NCI-H2081 (cell line): ENCODE measurements around the gene SUCNR1.
"Not testable (repeated sequence)": the region's sequence is repeated elsewhere in the genome, so short reads cannot be mapped to it uniquely, and the experiment has no call there.

Experiments used
- DNase-seq, 2 experiments: peaks; one replicate each; lab custom pipeline; 2025; lab: John Stamatoyannopoulos, UW

SUCNR1 gene

GRCh38 chr3:151873398-151873797 is at the start of gene SUCNR1:
SUCNR1 (plus strand) TSS chr3:151873643; CDS start chr3:151879893, 6,250 bp downstream.
- DNase-seq = no peak

GRCh38 chr3:151827816-151828215 is 45.6 kb upstream of the SUCNR1 start:
- no peak for DNase-seq

GRCh38 chr3:151835751-151836525 is 37.5 kb upstream of the SUCNR1 start:
- peak in 1 of 2 experiments; percentile 16 for DNase-seq

- no peak for DNase-seq
Measured at GRCh38 chr3:151837057-151837456, 36.4 kb upstream of the SUCNR1 start.

- peak; percentile 75 to 79 for DNase-seq
Measured at GRCh38 chr3:151838574-151839312, 34.7 kb upstream of the SUCNR1 start.

- no peak for DNase-seq
Measured at GRCh38 chr3:151839313-151839631, 34.2 kb upstream of the SUCNR1 start.

- no peak for DNase-seq
Measured at GRCh38 chr3:151841801-151842200, 31.6 kb upstream of the SUCNR1 start.

- DNase-seq = peak; percentile 57 to 91
Measured at GRCh38 chr3:151843275-151843674, 30.2 kb upstream of the SUCNR1 start.

- DNase-seq = no peak
Measured at GRCh38 chr3:151845306-151845905, 28.0 kb upstream of the SUCNR1 start.

- DNase-seq = not testable (repeated sequence)
Measured at GRCh38 chr3:151850065-151850464, 23.4 kb upstream of the SUCNR1 start.

- DNase-seq = no peak
Measured at GRCh38 chr3:151852074-151852811, 21.2 kb upstream of the SUCNR1 start.

GRCh38 chr3:151856118-151856517 is 17.3 kb upstream of the SUCNR1 start:
- DNase-seq = no peak

- no peak for DNase-seq
Measured at GRCh38 chr3:151856641-151857040, 16.8 kb upstream of the SUCNR1 start.

GRCh38 chr3:151859233-151859673 is 14.2 kb upstream of the SUCNR1 start:
- no peak for DNase-seq

GRCh38 chr3:151859905-151860304 is 13.5 kb upstream of the SUCNR1 start:
- no peak for DNase-seq

- no peak for DNase-seq
Measured at GRCh38 chr3:151863611-151864010, 9.8 kb upstream of the SUCNR1 start.

- DNase-seq = no peak
Measured at GRCh38 chr3:151864423-151865101, 8.9 kb upstream of the SUCNR1 start.

- DNase-seq = no peak
Measured at GRCh38 chr3:151866711-151867410, 6.6 kb upstream of the SUCNR1 start.

GRCh38 chr3:151867666-151868065 is 5.8 kb upstream of the SUCNR1 start:
- no peak for DNase-seq

- no peak for DNase-seq
Measured at GRCh38 chr3:151869181-151869580, 4.3 kb upstream of the SUCNR1 start.
